SH-SY5Y (cell line): ENCODE data around the gene SLC38A10.

ENCODE experiments used
- GATA2 ChIP-seq: IDR thresholded peaks from 2 replicates; pipeline ENCODE4 v1.6.1; 2011; ENCODE audit warnings: mild to moderate bottlenecking, low read depth, low read length
- GATA3 ChIP-seq: IDR thresholded peaks from 2 replicates; pipeline ENCODE4 v1.6.1; 2011; ENCODE audit warnings: low read depth, mild to moderate bottlenecking, low read length, moderate library complexity

SLC38A10 gene

DNA sequence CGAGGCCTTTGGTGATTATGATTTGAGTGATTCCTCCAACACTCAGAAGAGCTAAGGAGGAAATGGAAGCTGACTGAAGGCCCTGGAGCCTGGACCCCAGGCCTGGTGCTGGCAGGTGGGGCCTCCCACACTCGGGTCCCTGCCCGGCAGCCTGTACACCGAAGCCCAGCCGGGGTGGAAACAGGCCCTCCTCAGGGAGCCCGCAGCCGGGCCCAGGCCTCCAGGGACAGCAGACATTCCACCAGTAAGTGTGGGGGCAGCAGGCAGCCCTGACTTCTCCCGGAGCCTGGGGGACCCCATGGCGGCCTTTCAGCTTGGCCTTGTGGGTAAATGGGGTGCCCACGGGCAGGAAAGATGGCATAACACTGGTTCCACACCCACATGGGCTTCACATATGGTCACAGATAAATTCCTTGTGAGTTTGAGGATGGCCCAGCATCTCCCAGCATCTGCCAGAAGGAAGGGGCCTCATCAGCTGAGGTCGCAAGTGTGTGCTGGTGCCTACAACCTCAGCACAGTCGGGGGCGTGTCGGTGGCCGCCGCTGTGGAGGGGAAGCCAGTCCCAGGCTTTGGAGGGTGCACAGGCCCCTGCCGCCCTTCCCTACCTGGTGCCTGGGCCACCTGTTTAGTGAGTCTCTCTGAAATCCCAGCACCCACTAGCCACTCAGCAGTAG is 29.2 kb upstream of the SLC38A10 start:
- TF ChIP-seq GATA2 (no peak), GATA3 (no peak)

GRCh38 chr17:81323411-81323868 is 28.3 kb upstream of the SLC38A10 start:
- TF ChIP-seq GATA2 (peak; percentile 18; the same call in 1 of the 2 replicates), GATA3 (no peak)

GRCh38 chr17:81323083-81323369 is 27.9 kb upstream of the SLC38A10 start:
- no peak for TF ChIP-seq GATA3
- no peak for TF ChIP-seq GATA2

GRCh38 chr17:81322271-81323082 is 27.4 kb upstream of the SLC38A10 start:
- TF ChIP-seq GATA3 (no peak), GATA2 (no peak)

- TF ChIP-seq GATA2 (no peak), GATA3 (no peak)
These were observed 23.0 kb upstream of the SLC38A10 start for GRCh38 chr17:81317961-81318605.

GRCh38 chr17:81317530-81317821 is 22.4 kb upstream of the SLC38A10 start:
- TF ChIP-seq GATA3: no peak
- no peak for TF ChIP-seq GATA2

DNA sequence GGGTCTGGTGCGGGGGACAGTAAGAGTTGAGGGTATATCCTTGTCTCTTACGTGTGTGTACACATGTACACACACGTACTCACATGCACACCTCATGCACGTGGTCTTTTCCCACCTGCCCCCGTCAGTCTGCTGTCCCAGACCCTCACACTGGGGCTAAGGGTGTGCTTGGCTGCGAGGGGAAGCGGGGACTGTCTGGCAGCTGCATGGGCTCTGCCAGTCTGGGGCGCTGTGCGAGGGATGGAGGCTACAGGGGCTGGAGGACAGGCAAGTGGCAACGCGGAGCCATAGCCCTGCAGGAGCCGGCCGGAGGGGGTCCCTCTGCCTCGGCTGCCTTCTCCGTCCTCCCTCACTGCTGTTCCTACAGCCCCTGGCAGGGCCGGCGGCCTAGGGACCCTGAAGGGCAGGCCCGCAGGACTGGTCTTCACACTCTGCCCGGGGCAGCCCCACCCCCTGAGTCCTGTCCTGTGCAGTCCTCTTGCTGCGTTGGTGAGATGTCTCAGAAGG is 20.8 kb upstream of the SLC38A10 start:
- no peak for TF ChIP-seq GATA2
- TF ChIP-seq GATA3: no peak

- TF ChIP-seq GATA3: no peak
- TF ChIP-seq GATA2: no peak
These were observed 20.2 kb upstream of the SLC38A10 start for GRCh38 chr17:81315129-81315884.

- no peak for TF ChIP-seq GATA2
- TF ChIP-seq GATA3: no peak
These were observed 19.4 kb upstream of the SLC38A10 start for GRCh38 chr17:81314398-81315081.

- no peak for TF ChIP-seq GATA3
- peak; percentile 97 for TF ChIP-seq GATA2
These were observed 18.8 kb upstream of the SLC38A10 start for GRCh38 chr17:81313776-81314397.

DNA sequence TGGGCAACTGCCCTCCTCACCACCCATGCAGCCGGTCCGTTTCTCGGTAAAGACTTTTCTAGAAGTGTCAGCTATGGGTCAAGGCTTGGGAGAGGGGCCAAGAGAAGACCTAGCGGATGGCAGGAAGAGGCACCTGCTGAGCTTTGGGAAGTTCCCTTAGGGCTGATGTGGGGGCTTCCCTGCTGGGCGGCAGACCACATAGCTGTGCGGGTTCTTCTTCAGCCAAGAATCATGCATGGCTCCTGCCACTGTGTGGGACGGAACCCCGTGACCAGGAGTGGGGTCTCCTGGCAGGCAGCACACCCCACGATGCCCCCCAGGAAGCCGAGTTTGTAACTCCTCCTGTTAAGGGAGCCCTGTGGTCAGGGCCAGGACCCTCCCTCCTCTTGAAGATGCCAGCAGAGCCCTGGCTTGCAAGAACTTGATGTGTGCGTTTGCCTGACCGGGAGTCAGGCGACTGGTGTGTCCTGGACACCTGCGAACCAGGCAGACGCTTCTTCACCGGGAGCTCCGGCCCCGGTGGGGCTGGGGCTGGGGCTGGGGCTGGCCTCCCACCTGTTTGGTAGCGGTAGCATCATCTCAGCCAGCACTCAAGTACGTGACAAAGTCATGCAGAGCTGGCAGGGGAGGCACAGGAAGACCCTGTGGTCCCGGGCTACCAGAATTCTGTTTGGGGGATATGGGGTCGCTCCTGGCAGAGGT is 17.7 kb upstream of the SLC38A10 start:
- no peak for TF ChIP-seq GATA2
- no peak for TF ChIP-seq GATA3

GRCh38 chr17:81311946-81312345 is 16.8 kb upstream of the SLC38A10 start:
- TF ChIP-seq GATA3 (no peak), GATA2 (no peak)
